DOHH2 (cell line): ENCODE data around the gene POTEJ.
"Not testable (repeated sequence)": the region's sequence is repeated elsewhere in the genome, so short reads cannot be mapped to it uniquely, and the experiment has no call there.

Source experiments
- CTCF ChIP-seq: fragments of 200-600 bp; sonication (generic); IDR thresholded peaks from one replicate; pipeline ENCODE4 v1.5.1; 2014; ENCODE audit warnings: antibody characterized with exemption, mild to moderate bottlenecking, low read depth, low read length; ENCODE audit not compliant: poor library complexity, severe bottlenecking
- EZH2phosphoT487 ChIP-seq: fragments of 200-600 bp; sonication (generic); IDR thresholded peaks from 2 replicates; pipeline ENCODE4 v1.6.1; 2017; ENCODE audit warnings: borderline replicate concordance, mild to moderate bottlenecking, antibody characterized with exemption, low read length, moderate library complexity, mixed read lengths

- TF ChIP-seq CTCF, EZH2phosphoT487: not testable (repeated sequence)
Measured at GRCh38 chr2:130665596-130665995, 54.4 kb downstream of the POTEJ start.
